Measurements from ENCODE around the gene ERG. TPM values are rescaled to one million over a fixed set of nuclear protein-coding genes. Genes with fewer than 3 reads are reported as not detected.

Gene ERG
- polyA plus RNA-seq, 1 donor from 2014 or later, result not detected

GRCh38 chr21:38428211-38428610 is 70.1 kb downstream of the ERG start:
- Histone ChIP-seq H3K4me2 (ENCODE audit: low read length) (no peak overlapping the region), H3K4me3 (ENCODE audit: low read length) (no peak overlapping the region), H2AFZ (ENCODE audit: low read depth, low read length) (no peak overlapping the region), H3F3A (ENCODE audit: insufficient read depth, low read length, poor library complexity, severe bottlenecking) (no peaks in the 10 kb centered on the region), H3K9ac (ENCODE audit: low read length) (no peak overlapping the region), H3K9me2 (ENCODE audit: insufficient read depth, low read length) (no peaks in the 10 kb centered on the region), H3K79me2 (replicated peaks; ENCODE audit: insufficient read depth, low read length) (no peaks in the 10 kb centered on the region), H4K20me1 (ENCODE audit: insufficient read depth) (no peaks in the 10 kb centered on the region), H3K27me3 (ENCODE audit: insufficient read depth, low read depth, low read length) (no peaks in the 10 kb centered on the region), H3K36me3 (ENCODE audit: insufficient read depth, low read length) (no peaks in the 10 kb centered on the region), H3K9me3 (ENCODE audit: low read length) (no peaks in the 10 kb centered on the region), H3K27ac (ENCODE audit: low read length) (no peak overlapping the region)
- TF ChIP-seq EZH2 (IDR thresholded peaks at IDR 0.05; ENCODE audit: borderline replicate concordance, insufficient read depth, low read length, poor library complexity, severe bottlenecking) (no peak), CTCF (IDR thresholded peaks at IDR 0.05; ENCODE audit: poor library complexity, severe bottlenecking) (no peak), TAF1 (IDR thresholded peaks at IDR 0.05; ENCODE audit: low read depth) (no peak), SMC3 (conservative IDR thresholded peaks at IDR 0.05; ENCODE audit: poor library complexity) (no peak), RAD21 (conservative IDR thresholded peaks at IDR 0.05) (no peak), POLR2AphosphoS5 (IDR thresholded peaks at IDR 0.05) (no peak), MXI1 (conservative IDR thresholded peaks at IDR 0.05; ENCODE audit: poor library complexity, severe bottlenecking) (no peak), REST (IDR thresholded peaks at IDR 0.05; ENCODE audit: borderline replicate concordance) (no peak), EP300 (conservative IDR thresholded peaks at IDR 0.05; ENCODE audit: poor library complexity, severe bottlenecking) (no peak)

- H3K9me3 ChIP-seq (ENCODE audit: low read length), result no peaks in the 10 kb centered on the region
- H3F3A ChIP-seq (ENCODE audit: insufficient read depth, low read length, poor library complexity, severe bottlenecking), result no peaks in the 10 kb centered on the region
- H3K27me3 ChIP-seq (ENCODE audit: insufficient read depth, low read depth, low read length), result no peaks in the 10 kb centered on the region
- no peaks in the 10 kb centered on the region for H3K36me3 ChIP-seq (ENCODE audit: insufficient read depth, low read length)
- TF ChIP-seq EP300 (conservative IDR thresholded peaks at IDR 0.05; ENCODE audit: poor library complexity, severe bottlenecking), result peak; percentile 78
- TF ChIP-seq SMC3 (conservative IDR thresholded peaks at IDR 0.05; ENCODE audit: poor library complexity), result no peak
- no peak for TF ChIP-seq REST (IDR thresholded peaks at IDR 0.05; ENCODE audit: borderline replicate concordance)
- no peak for TF ChIP-seq MXI1 (conservative IDR thresholded peaks at IDR 0.05; ENCODE audit: poor library complexity, severe bottlenecking)
- no peak for TF ChIP-seq CTCF (IDR thresholded peaks at IDR 0.05; ENCODE audit: poor library complexity, severe bottlenecking)
- TF ChIP-seq TAF1 (IDR thresholded peaks at IDR 0.05; ENCODE audit: low read depth), result no peak
- TF ChIP-seq EZH2 (IDR thresholded peaks at IDR 0.05; ENCODE audit: borderline replicate concordance, insufficient read depth, low read length, poor library complexity, severe bottlenecking), result no peak
- TF ChIP-seq POLR2AphosphoS5 (IDR thresholded peaks at IDR 0.05), result peak; percentile 46
- no peak for TF ChIP-seq RAD21 (conservative IDR thresholded peaks at IDR 0.05)
- H2AFZ ChIP-seq (ENCODE audit: low read depth, low read length), result peak overlapping the region; percentile 29
- H3K9me2 ChIP-seq (ENCODE audit: insufficient read depth, low read length), result no peaks in the 10 kb centered on the region
- H3K27ac ChIP-seq (ENCODE audit: low read length), result peak overlapping the region; percentile 65
- H3K9ac ChIP-seq (ENCODE audit: low read length), result peak overlapping the region; percentile 17
- no peaks in the 10 kb centered on the region for H3K79me2 ChIP-seq (replicated peaks; ENCODE audit: insufficient read depth, low read length)
- H3K4me3 ChIP-seq (ENCODE audit: low read length), result no peak overlapping the region
- no peak overlapping the region for H3K4me2 ChIP-seq (ENCODE audit: low read length)
- H4K20me1 ChIP-seq (ENCODE audit: insufficient read depth), result no peaks in the 10 kb centered on the region
Measured at GRCh38 chr21:38424305-38425019, 73.8 kb downstream of the ERG start.
